PFSK-1 (cell line): ENCODE data around the gene KRT75.

Source experiments
- FOXP2 ChIP-seq: optimal IDR thresholded peaks from 2 replicates; pipeline ENCODE3; 2011; ENCODE audit warnings: borderline replicate concordance, control low read depth, inconsistent platforms; ENCODE audit not compliant: insufficient read depth; ENCODE audit errors: extremely low read length, extremely low read depth
- POLR2AphosphoS5 ChIP-seq: IDR thresholded peaks from 2 replicates; pipeline ENCODE4 v1.6.1; 2012; ENCODE audit warnings: low read depth, mild to moderate bottlenecking, control low read depth, low read length, moderate library complexity
- SIN3A ChIP-seq: IDR thresholded peaks from 2 replicates; pipeline ENCODE4 v1.6.1; 2012; ENCODE audit warnings: mild to moderate bottlenecking, low read length, moderate library complexity, borderline replicate concordance; ENCODE audit not compliant: insufficient read depth
- TAF1 ChIP-seq: IDR thresholded peaks from 2 replicates; pipeline ENCODE4 v1.6.1; 2012; ENCODE audit warnings: low read length, control low read depth, borderline replicate concordance; ENCODE audit not compliant: insufficient read depth
- TF ChIP-seq, protein P1 (sequence below), 2 experiments: IDR thresholded peaks; 2 replicates each; pipeline versions ENCODE4 v1.6.1 to v1.8.0; 2011 to 2012; ENCODE audit warnings: low read depth in 2 of 2, low read length in 2 of 2, control low read depth in 1 of 2, inconsistent platforms in 1 of 2, mild to moderate bottlenecking in 1 of 2, moderate library complexity in 1 of 2; ENCODE audit not compliant: insufficient read depth in 1 of 2

Gene KRT75

DNA sequence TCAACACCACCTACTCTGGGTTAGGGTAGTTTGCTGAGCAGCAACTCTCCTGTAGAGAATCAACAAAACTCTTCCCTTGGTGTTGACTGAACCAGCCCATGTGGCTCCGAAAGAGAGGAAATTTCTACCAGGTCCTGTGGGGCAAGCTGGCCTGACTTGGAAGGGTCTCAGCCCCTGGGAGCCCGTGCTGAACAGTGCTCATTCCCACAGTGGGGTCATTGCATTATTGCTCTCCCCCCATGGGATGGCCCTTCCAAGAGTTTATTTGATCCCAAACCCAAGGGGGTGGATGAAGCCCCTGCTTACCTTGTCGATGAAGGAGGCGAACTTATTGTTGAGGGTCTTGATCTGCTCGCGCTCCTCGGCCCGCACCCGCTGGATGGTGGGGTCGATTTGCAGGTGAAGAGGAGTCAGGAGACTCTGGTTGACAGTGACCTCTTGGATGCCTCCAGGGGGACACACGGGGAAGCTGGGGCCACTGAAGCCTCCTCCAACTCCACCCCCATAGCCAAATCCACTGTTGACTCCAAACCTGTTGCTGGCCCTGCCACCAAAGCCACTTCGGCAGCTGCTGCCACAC lies 580 bp downstream of the KRT75 start:
- no peak for TF ChIP-seq SIN3A

DNA sequence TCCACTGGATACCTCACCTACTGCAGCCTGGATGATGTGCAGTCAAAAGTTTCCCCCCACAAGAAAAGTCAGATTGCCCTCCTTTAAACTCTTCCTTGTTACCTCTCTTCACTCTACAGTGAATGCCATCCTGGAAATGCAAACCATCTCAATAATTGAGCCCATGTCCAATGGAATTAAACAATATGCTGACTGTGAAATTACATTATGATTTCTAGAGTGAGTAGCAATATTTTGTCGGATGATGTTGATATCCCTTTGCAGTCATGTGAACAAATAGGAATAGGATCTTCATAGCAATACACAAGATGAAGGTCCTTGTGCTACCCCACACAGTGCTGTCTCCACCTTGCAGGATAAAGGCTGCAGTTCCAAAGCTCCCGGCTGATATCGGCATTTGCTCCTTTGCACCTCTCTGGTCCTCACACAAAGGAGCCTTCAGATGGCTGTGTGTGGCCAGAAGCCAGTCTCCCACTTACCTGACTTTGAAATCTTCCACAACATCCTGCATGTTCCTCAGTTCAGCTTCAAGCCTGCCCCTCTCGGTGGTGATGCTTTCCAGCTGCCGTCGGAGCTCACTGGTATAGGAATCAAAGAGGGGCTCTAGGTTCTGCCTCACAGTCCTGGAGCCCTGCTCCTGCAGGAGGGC lies 1.5 kb downstream of the KRT75 start:
- TF ChIP-seq, protein P1, sequence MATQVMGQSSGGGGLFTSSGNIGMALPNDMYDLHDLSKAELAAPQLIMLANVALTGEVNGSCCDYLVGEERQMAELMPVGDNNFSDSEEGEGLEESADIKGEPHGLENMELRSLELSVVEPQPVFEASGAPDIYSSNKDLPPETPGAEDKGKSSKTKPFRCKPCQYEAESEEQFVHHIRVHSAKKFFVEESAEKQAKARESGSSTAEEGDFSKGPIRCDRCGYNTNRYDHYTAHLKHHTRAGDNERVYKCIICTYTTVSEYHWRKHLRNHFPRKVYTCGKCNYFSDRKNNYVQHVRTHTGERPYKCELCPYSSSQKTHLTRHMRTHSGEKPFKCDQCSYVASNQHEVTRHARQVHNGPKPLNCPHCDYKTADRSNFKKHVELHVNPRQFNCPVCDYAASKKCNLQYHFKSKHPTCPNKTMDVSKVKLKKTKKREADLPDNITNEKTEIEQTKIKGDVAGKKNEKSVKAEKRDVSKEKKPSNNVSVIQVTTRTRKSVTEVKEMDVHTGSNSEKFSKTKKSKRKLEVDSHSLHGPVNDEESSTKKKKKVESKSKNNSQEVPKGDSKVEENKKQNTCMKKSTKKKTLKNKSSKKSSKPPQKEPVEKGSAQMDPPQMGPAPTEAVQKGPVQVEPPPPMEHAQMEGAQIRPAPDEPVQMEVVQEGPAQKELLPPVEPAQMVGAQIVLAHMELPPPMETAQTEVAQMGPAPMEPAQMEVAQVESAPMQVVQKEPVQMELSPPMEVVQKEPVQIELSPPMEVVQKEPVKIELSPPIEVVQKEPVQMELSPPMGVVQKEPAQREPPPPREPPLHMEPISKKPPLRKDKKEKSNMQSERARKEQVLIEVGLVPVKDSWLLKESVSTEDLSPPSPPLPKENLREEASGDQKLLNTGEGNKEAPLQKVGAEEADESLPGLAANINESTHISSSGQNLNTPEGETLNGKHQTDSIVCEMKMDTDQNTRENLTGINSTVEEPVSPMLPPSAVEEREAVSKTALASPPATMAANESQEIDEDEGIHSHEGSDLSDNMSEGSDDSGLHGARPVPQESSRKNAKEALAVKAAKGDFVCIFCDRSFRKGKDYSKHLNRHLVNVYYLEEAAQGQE (IDR thresholded peaks at IDR 0.05; ENCODE audit: insufficient read depth in 1 of 2, low read depth in 2 of 2, low read length in 2 of 2): no peak
- no peak for TF ChIP-seq FOXP2
- TF ChIP-seq TAF1: no peak
- TF ChIP-seq POLR2AphosphoS5: no peak
- no peak for TF ChIP-seq SIN3A

DNA sequence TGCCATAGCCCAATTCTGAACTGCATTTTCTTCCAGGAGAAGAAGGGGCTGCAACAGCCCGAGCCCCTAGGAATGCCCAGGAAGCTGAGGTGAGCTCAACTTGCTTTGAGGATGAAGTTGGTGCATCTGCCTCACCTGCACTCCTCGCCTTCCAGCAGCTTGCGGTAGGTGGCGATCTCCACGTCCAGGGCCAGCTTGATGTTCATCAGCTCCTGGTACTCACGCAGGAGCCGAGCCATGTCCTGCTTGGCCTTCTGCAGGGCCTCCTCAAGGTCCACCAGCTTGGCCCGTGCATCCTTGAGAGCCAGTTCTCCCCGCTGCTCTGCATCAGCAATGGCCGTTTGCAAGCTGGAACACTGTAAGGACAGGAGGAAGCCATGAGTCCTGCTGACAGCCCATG lies 6.0 kb downstream of the KRT75 start:
- TF ChIP-seq, protein P1 (IDR thresholded peaks at IDR 0.05; ENCODE audit: insufficient read depth in 1 of 2, low read depth in 2 of 2, low read length in 2 of 2): no peak
- no peak for TF ChIP-seq SIN3A
- no peak for TF ChIP-seq TAF1
- no peak for TF ChIP-seq FOXP2

DNA sequence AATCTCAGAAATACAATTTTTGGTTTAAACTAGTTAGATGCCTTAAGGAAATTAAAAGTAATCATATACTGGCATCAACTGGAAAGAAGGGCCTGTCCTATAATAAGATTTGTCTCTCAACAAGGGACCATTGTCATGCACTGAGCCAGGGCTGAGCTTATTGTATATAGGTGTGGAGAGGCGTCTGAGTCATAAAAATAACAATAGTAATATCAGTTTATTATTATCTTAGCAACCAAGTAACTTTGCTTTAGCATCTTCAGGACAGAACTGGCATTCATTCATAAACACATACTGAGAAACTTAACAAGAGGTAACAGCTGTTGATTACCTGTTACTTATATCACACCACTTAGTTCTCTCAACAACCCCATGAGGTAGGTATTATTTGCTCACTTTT lies 7.1 kb downstream of the KRT75 start:
- no peak for TF ChIP-seq POLR2AphosphoS5
- TF ChIP-seq SIN3A: no peak
- no peak for TF ChIP-seq FOXP2
- no peak for TF ChIP-seq TAF1
- TF ChIP-seq, protein P1 (IDR thresholded peaks at IDR 0.05; ENCODE audit: insufficient read depth in 1 of 2, low read depth in 2 of 2, low read length in 2 of 2): no peak

DNA sequence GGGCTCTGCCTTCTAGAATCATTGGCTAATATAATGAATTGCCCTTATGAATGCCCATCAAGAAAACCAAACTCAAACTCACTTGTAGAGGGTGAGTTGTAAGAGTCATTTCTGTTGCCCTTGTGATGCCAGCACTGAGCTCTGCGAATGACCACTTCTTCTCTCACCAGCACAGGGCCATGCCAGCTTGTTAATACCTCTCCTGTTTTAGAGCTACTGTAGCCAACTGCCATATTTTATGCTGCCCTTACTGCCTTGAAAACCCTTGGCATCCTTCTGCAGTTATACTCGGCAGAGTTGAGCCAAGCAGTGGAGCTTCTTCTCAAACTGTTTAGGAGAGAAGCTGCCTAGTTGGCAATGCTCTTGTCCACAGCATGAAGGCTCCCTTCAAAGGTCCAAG lies 8.1 kb downstream of the KRT75 start:
- no peak for TF ChIP-seq POLR2AphosphoS5
- TF ChIP-seq, protein P1 (IDR thresholded peaks at IDR 0.05; ENCODE audit: insufficient read depth in 1 of 2, low read depth in 2 of 2, low read length in 2 of 2): no peak
- no peak for TF ChIP-seq FOXP2
- TF ChIP-seq SIN3A: no peak
- TF ChIP-seq TAF1: no peak

DNA sequence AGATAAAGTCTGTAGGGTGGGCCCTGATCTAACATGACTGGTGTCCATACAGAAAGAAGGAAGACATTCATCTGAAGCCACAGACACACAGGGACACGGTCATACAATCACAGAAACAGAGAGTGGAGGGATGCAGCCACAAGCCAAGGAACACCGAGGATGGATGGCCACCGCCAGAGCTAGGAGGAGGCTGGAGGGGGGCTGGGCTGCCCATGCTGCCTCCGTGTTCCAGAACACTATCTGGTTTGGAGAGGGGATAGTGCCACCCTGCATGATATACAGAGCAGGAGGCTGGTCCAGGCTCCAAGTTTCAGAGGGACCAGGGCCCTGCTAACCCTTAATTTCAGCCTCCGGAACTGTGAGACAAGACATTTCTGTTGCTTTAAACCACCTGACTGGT lies 8.7 kb downstream of the KRT75 start:
- no peak for TF ChIP-seq SIN3A
- TF ChIP-seq, protein P1 (IDR thresholded peaks at IDR 0.05; ENCODE audit: insufficient read depth in 1 of 2, low read depth in 2 of 2, low read length in 2 of 2): no peak
- no peak for TF ChIP-seq FOXP2
- TF ChIP-seq TAF1: no peak
- TF ChIP-seq POLR2AphosphoS5: no peak
